MG63 (cell line): ENCODE measurements around the gene RASAL3. TPM values are rescaled to one million over a fixed set of nuclear protein-coding genes. Genes with fewer than 3 reads are reported as not detected.
A peak's percentile ranks its signal among the peaks of the same experiment; 100 is the strongest.
"Not testable (repeated sequence)": the region's sequence is repeated elsewhere in the genome, so short reads cannot be mapped to it uniquely, and the experiment has no call there.

ENCODE experiments used
- DNase-seq: peaks from one replicate; pipeline ENCODE4 v3.0.0-alpha.2; 2020
- H3K27me3 ChIP-seq: fragments of 250-450 bp; sonication (Bioruptor Pico); 2 replicates; pipeline ENCODE4 v1.5.1; 2020; ENCODE audit warnings: mild to moderate bottlenecking, moderate library complexity
- H3K36me3 ChIP-seq: fragments of 250-450 bp; sonication (Bioruptor Pico); 2 replicates; pipeline ENCODE4 v1.5.1; 2020; ENCODE audit warnings: mild to moderate bottlenecking, moderate library complexity
- H3K4me3 ChIP-seq: fragments of 250-450 bp; sonication (Bioruptor Pico); 2 replicates; pipeline ENCODE4 v1.5.1; 2020; ENCODE audit warnings: mild to moderate bottlenecking, moderate library complexity
- H3K9me3 ChIP-seq: fragments of 250-450 bp; sonication (Bioruptor Pico); 2 replicates; pipeline ENCODE4 v1.5.1; 2020; ENCODE audit warnings: mild to moderate bottlenecking, moderate library complexity
- total RNA-seq: library from RNA; depleted of rRNA; stranded (reverse); fragments of >200 nt; shearing (Covaris generic); gene quantifications from 2 replicates; pipeline ENCODE4 v1.2.3, GENCODE V29; 2014; ENCODE audit warnings: low replicate concordance

The RASAL3 gene
- total RNA-seq, 1 experiment from 2014 or later: not detected

GRCh38 chr19:15479391-15480345 is 15.3 kb upstream of the RASAL3 start, which contains the start of gene PGLYRP2:
PGLYRP2 (minus strand) TSS chr19:15479501; CDS start chr19:15479371, 130 bp downstream.
- Histone ChIP-seq H3K36me3 (no peaks in the 10 kb centered on the region), H3K9me3 (no peaks in the 10 kb centered on the region), H3K27me3 (no peaks in the 10 kb centered on the region), H3K4me3 (no peak within 1 kb of the TSS)
- no peak for DNase-seq

- no peak overlapping the region for H3K4me3 ChIP-seq
- no peak for DNase-seq
Observed at GRCh38 chr19:15476325-15476724, 12.0 kb upstream of the RASAL3 start.

GRCh38 chr19:15475611-15476010 is 11.3 kb upstream of the RASAL3 start:
- Histone ChIP-seq H3K36me3 (no peaks in the 10 kb centered on the region), H3K9me3 (peaks cover 10% of the 10 kb centered on the region), H3K4me3 (no peak overlapping the region), H3K27me3 (no peaks in the 10 kb centered on the region)
- DNase-seq: no peak

More at GRCh38 chr19:15476325-15476724, 12.0 kb upstream of the RASAL3 start:
- Histone ChIP-seq H3K9me3 (peaks cover 10% of the 10 kb centered on the region), H3K36me3 (no peaks in the 10 kb centered on the region), H3K27me3 (no peaks in the 10 kb centered on the region)

- H3K36me3 ChIP-seq: no peaks in the 10 kb centered on the region
- no peaks in the 10 kb centered on the region for H3K27me3 ChIP-seq
- no peak for DNase-seq
- no peak overlapping the region for H3K4me3 ChIP-seq
- H3K9me3 ChIP-seq: peaks cover 10% of the 10 kb centered on the region
Observed at GRCh38 chr19:15475169-15475568, 10.8 kb upstream of the RASAL3 start.

- peaks cover 10% of the 10 kb centered on the region for H3K9me3 ChIP-seq
- DNase-seq, H3K27me3 ChIP-seq, H3K36me3 ChIP-seq, H3K4me3 ChIP-seq: not testable (repeated sequence)
Observed at GRCh38 chr19:15473821-15474220, 9.5 kb upstream of the RASAL3 start.

- Histone ChIP-seq H3K27me3 (no peaks in the 10 kb centered on the region), H3K4me3 (no peak overlapping the region)
Observed at GRCh38 chr19:15471639-15472101, 7.3 kb upstream of the RASAL3 start.

GRCh38 chr19:15469513-15470297 is 5.4 kb upstream of the RASAL3 start:
- Histone ChIP-seq H3K4me3 (no peak overlapping the region), H3K9me3 (peaks cover 10% of the 10 kb centered on the region), H3K36me3 (no peaks in the 10 kb centered on the region), H3K27me3 (no peaks in the 10 kb centered on the region)
- no peak for DNase-seq

More at GRCh38 chr19:15471639-15472101, 7.3 kb upstream of the RASAL3 start:
- Histone ChIP-seq H3K36me3 (no peaks in the 10 kb centered on the region), H3K9me3 (peaks cover 10% of the 10 kb centered on the region)
- DNase-seq: no peak

GRCh38 chr19:15468675-15469512 is 4.5 kb upstream of the RASAL3 start:
- H3K36me3 ChIP-seq: no peaks in the 10 kb centered on the region
- H3K27me3 ChIP-seq: no peaks in the 10 kb centered on the region

GRCh38 chr19:15467734-15468214 is 3.4 kb upstream of the RASAL3 start:
- no peak overlapping the region for H3K4me3 ChIP-seq
- H3K9me3 ChIP-seq: peaks cover 3% of the 10 kb centered on the region
- H3K27me3 ChIP-seq: no peaks in the 10 kb centered on the region
- DNase-seq: no peak
- no peaks in the 10 kb centered on the region for H3K36me3 ChIP-seq

More at GRCh38 chr19:15468675-15469512, 4.5 kb upstream of the RASAL3 start:
- Histone ChIP-seq H3K9me3 (peaks cover 6% of the 10 kb centered on the region), H3K4me3 (no peak overlapping the region)
- no peak for DNase-seq

- Histone ChIP-seq H3K36me3 (no peaks in the 10 kb centered on the region), H3K4me3 (no peak overlapping the region), H3K9me3 (no peaks in the 10 kb centered on the region), H3K27me3 (no peaks in the 10 kb centered on the region)
- peak; percentile 88 for DNase-seq
Observed at GRCh38 chr19:15466851-15467733, 2.7 kb upstream of the RASAL3 start.

- DNase-seq: no peak
- Histone ChIP-seq H3K36me3 (no peaks in the 10 kb centered on the region), H3K9me3 (no peaks in the 10 kb centered on the region), H3K27me3 (no peaks in the 10 kb centered on the region), H3K4me3 (no peak overlapping the region)
Observed at GRCh38 chr19:15463861-15464371, 428 bp downstream of the RASAL3 start.

- DNase-seq: no peak
- Histone ChIP-seq H3K9me3 (no peaks in the 10 kb centered on the region), H3K4me3 (no peak overlapping the region), H3K36me3 (no peaks in the 10 kb centered on the region), H3K27me3 (peaks cover 9% of the 10 kb centered on the region)
Observed at GRCh38 chr19:15461694-15462093, 2.6 kb downstream of the RASAL3 start.

- Histone ChIP-seq H3K27me3 (peaks cover 13% of the 10 kb centered on the region), H3K36me3 (no peaks in the 10 kb centered on the region), H3K4me3 (no peak overlapping the region), H3K9me3 (no peaks in the 10 kb centered on the region)
- DNase-seq: no peak
Observed at GRCh38 chr19:15457701-15458484, 6.5 kb downstream of the RASAL3 start.

- no peaks in the 10 kb centered on the region for H3K9me3 ChIP-seq
- no peak overlapping the region for H3K4me3 ChIP-seq
- no peak for DNase-seq
- H3K36me3 ChIP-seq: no peaks in the 10 kb centered on the region
- peaks cover 13% of the 10 kb centered on the region for H3K27me3 ChIP-seq
Observed at GRCh38 chr19:15456871-15457700, 7.3 kb downstream of the RASAL3 start.
